Measurements from ENCODE around the gene ERICH4.

The ERICH4 gene

GRCh38 chr19:41401483-41401882 lies 41.5 kb upstream of the ERICH4 start:
- Histone ChIP-seq H4K8ac (ENCODE audit: low read depth, low read length) (no peak overlapping the region), H3K14ac (ENCODE audit: low read length) (no peak overlapping the region), H3K23ac (ENCODE audit: low read depth, low read length, poor library complexity) (no peak overlapping the region), H3K9ac (ENCODE audit: low read depth, low read length, poor library complexity) (no peak overlapping the region), H4K91ac (ENCODE audit: low read depth, low read length, poor library complexity) (no peak overlapping the region), H3K4ac (ENCODE audit: low read length) (no peak overlapping the region), H3K4me1 (ENCODE audit: control insufficient read depth in 2 of 2, insufficient read depth in 1 of 2, low read depth in 1 of 2, low read length in 2 of 2) (peaks cover 3 to 5% of the 10 kb centered on the region in 2 donors), H2BK12ac (ENCODE audit: low read length) (no peak overlapping the region), H3K4me3 (ENCODE audit: low read length in 2 of 2) (no peak overlapping the region), H3K79me1 (ENCODE audit: low read depth, low read length) (no peaks in the 10 kb centered on the region), H3K27me3 (ENCODE audit: control insufficient read depth in 3 of 3, insufficient read depth in 3 of 3, low read depth in 1 of 3, low read length in 3 of 3) (no peaks in the 10 kb centered on the region), H2AFZ (ENCODE audit: low read length) (no peak overlapping the region), H3K9me3 (replicated peaks in 1 of 2; ENCODE audit: control insufficient read depth in 2 of 2, insufficient read depth in 1 of 2, low read depth in 1 of 2, low read length in 2 of 2) (no peaks in the 10 kb centered on the region), H2BK120ac (ENCODE audit: low read depth, low read length) (no peak overlapping the region), H2BK5ac (ENCODE audit: low read length) (no peak overlapping the region), H3K18ac (ENCODE audit: low read length) (no peak overlapping the region), H3K36me3 (replicated peaks in 1 of 2; ENCODE audit: control insufficient read depth in 2 of 2, insufficient read depth in 2 of 2, low read length in 2 of 2) (no peaks in the 10 kb centered on the region), H2AK5ac (ENCODE audit: low read depth, low read length) (no peak overlapping the region), H2BK15ac (ENCODE audit: low read length) (no peak overlapping the region), H3K4me2 (ENCODE audit: insufficient read depth, low read length, poor library complexity, severe bottlenecking) (no peak overlapping the region), H3K27ac (replicated peaks; ENCODE audit: low read length) (no peak overlapping the region)
- DNase-seq (ENCODE audit: low spot score), result no peak
- no CpG with 5 or more reads among the region's 4 CpGs for WGBS, 2 donors (ENCODE audit: extremely low coverage in 2 of 2, insufficient read length in 2 of 2, insufficient replicate concordance in 1 of 2)

GRCh38 chr19:41402010-41402409 lies 40.9 kb upstream of the ERICH4 start:
- Histone ChIP-seq H4K8ac (ENCODE audit: low read depth, low read length) (no peak overlapping the region), H2BK5ac (ENCODE audit: low read length) (no peak overlapping the region), H3K4me2 (ENCODE audit: insufficient read depth, low read length, poor library complexity, severe bottlenecking) (no peak overlapping the region), H2AK5ac (ENCODE audit: low read depth, low read length) (no peak overlapping the region), H3K23ac (ENCODE audit: low read depth, low read length, poor library complexity) (no peak overlapping the region), H2AFZ (ENCODE audit: low read length) (no peak overlapping the region), H4K91ac (ENCODE audit: low read depth, low read length, poor library complexity) (no peak overlapping the region), H3K9me3 (replicated peaks in 1 of 2; ENCODE audit: control insufficient read depth in 2 of 2, insufficient read depth in 1 of 2, low read depth in 1 of 2, low read length in 2 of 2) (no peaks in the 10 kb centered on the region), H3K4ac (ENCODE audit: low read length) (no peak overlapping the region), H2BK12ac (ENCODE audit: low read length) (no peak overlapping the region), H3K36me3 (replicated peaks in 1 of 2; ENCODE audit: control insufficient read depth in 2 of 2, insufficient read depth in 2 of 2, low read length in 2 of 2) (no peaks in the 10 kb centered on the region), H3K4me3 (ENCODE audit: low read length in 2 of 2) (no peak overlapping the region), H2BK15ac (ENCODE audit: low read length) (no peak overlapping the region), H3K27ac (replicated peaks; ENCODE audit: low read length) (no peak overlapping the region), H3K14ac (ENCODE audit: low read length) (no peak overlapping the region), H3K18ac (ENCODE audit: low read length) (no peak overlapping the region), H3K4me1 (ENCODE audit: control insufficient read depth in 2 of 2, insufficient read depth in 1 of 2, low read depth in 1 of 2, low read length in 2 of 2) (peaks cover 5% of the 10 kb centered on the region in 2 donors), H3K9ac (ENCODE audit: low read depth, low read length, poor library complexity) (no peak overlapping the region), H3K79me1 (ENCODE audit: low read depth, low read length) (no peaks in the 10 kb centered on the region), H2BK120ac (ENCODE audit: low read depth, low read length) (no peak overlapping the region), H3K27me3 (ENCODE audit: control insufficient read depth in 3 of 3, insufficient read depth in 3 of 3, low read depth in 1 of 3, low read length in 3 of 3) (no peaks in the 10 kb centered on the region)
- no CpG with 5 or more reads among the region's 3 CpGs for WGBS, 2 donors (ENCODE audit: extremely low coverage in 2 of 2, insufficient read length in 2 of 2, insufficient replicate concordance in 1 of 2)
- no peak for DNase-seq (ENCODE audit: low spot score)

DNA sequence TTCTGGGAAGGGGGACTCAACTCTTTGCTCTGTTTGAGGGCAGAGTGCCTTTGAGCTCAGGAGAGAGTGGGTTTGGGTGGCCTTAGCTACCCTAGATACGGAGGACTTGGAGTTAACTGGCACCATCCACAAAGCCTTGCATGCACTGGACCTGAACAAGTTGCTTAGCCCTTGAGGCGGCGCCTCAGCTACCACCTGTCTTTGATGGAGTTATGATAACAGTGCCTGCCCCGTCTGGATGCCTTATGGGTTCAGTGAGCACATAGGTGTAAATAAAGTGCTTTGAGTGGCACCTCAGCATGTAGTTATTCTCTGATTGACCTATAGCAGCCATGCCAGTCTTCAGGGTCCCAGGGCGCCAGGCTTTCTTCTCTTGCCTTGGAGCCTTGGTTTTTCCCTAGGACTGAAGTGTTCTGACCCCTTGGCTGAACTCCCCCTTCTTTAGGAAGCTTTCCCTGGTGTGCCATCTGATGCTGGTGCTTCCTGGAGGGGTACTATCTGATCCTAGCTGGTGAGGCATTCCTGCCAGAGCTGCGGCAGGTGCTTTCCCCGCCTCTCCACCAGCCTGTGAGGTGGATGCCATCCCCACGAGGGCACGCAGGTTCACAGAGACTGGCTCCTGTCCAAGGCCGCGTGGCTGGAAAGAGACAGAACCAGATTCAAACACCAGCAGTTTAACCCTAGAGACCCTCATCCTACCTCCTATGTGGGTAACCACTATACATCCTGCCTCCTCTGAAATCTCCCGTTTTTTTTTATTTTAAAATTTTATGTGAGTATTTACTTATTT lies 39.6 kb upstream of the ERICH4 start:
- H2BK5ac ChIP-seq (ENCODE audit: low read length), result no peak overlapping the region
- H2AK5ac ChIP-seq (ENCODE audit: low read depth, low read length), result no peak overlapping the region
- H3K79me1 ChIP-seq (ENCODE audit: low read depth, low read length), result no peaks in the 10 kb centered on the region
- no peak overlapping the region for H3K23ac ChIP-seq (ENCODE audit: low read depth, low read length, poor library complexity)
- no peak overlapping the region for H2BK12ac ChIP-seq (ENCODE audit: low read length)
- no peak overlapping the region for H3K4me2 ChIP-seq (ENCODE audit: insufficient read depth, low read length, poor library complexity, severe bottlenecking)
- H4K91ac ChIP-seq (ENCODE audit: low read depth, low read length, poor library complexity), result no peak overlapping the region
- H3K27ac ChIP-seq (replicated peaks; ENCODE audit: low read length), result no peak overlapping the region
- no peak overlapping the region for H3K18ac ChIP-seq (ENCODE audit: low read length)
- no peak overlapping the region for H4K8ac ChIP-seq (ENCODE audit: low read depth, low read length)
- no peak for DNase-seq (ENCODE audit: low spot score)
- peak overlapping the region; percentile 63 for H3K9ac ChIP-seq (ENCODE audit: low read depth, low read length, poor library complexity)
- H2BK15ac ChIP-seq (ENCODE audit: low read length), result no peak overlapping the region
- no peak overlapping the region for H2BK120ac ChIP-seq (ENCODE audit: low read depth, low read length)
- no peak overlapping the region for H3K4me3 ChIP-seq (ENCODE audit: low read length in 2 of 2)
- H3K4me1 ChIP-seq (ENCODE audit: control insufficient read depth in 2 of 2, insufficient read depth in 1 of 2, low read depth in 1 of 2, low read length in 2 of 2), result peaks cover 11 to 13% of the 10 kb centered on the region in 2 donors
- peaks cover 0 to 3% of the 10 kb centered on the region in 2 donors for H3K36me3 ChIP-seq (replicated peaks in 1 of 2; ENCODE audit: control insufficient read depth in 2 of 2, insufficient read depth in 2 of 2, low read length in 2 of 2)
- no peak overlapping the region for H3K14ac ChIP-seq (ENCODE audit: low read length)
- no peak overlapping the region for H3K4ac ChIP-seq (ENCODE audit: low read length)
- WGBS, 2 donors (ENCODE audit: extremely low coverage in 2 of 2, insufficient read length in 2 of 2, insufficient replicate concordance in 1 of 2), result no CpG with 5 or more reads among the region's 12 CpGs
- H3K9me3 ChIP-seq (replicated peaks in 1 of 2; ENCODE audit: control insufficient read depth in 2 of 2, insufficient read depth in 1 of 2, low read depth in 1 of 2, low read length in 2 of 2), result no peaks in the 10 kb centered on the region
- no peaks in the 10 kb centered on the region for H3K27me3 ChIP-seq (ENCODE audit: control insufficient read depth in 3 of 3, insufficient read depth in 3 of 3, low read depth in 1 of 3, low read length in 3 of 3)
- H2AFZ ChIP-seq (ENCODE audit: low read length), result no peak overlapping the region

DNA sequence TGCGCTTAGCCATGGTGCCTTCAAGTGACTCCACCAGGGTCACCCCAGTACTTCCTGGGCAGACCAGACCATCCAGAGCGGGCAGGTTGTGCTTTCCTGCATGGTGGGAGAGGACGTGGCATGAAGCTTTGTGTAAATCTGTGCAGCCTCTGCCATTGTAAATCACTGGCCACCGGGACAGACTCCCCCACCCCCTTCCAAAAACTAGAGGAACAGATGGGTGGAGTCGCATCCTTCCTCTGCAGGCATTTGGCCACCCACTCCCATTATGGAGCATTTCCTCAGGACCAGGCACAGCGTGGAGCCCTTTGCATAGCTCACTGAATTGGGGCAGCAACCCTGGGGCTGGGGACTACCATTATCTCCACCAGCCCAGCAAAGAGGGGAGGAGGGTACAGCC lies 37.2 kb upstream of the ERICH4 start:
- H2BK15ac ChIP-seq (ENCODE audit: low read length), result no peak overlapping the region
- no peak overlapping the region for H3K18ac ChIP-seq (ENCODE audit: low read length)
- no peaks in the 10 kb centered on the region for H3K79me1 ChIP-seq (ENCODE audit: low read depth, low read length)
- no peak for DNase-seq (ENCODE audit: low spot score)
- peak overlapping the region; percentile 27 for H4K8ac ChIP-seq (ENCODE audit: low read depth, low read length)
- no peak overlapping the region for H3K4ac ChIP-seq (ENCODE audit: low read length)
- no peak overlapping the region for H3K14ac ChIP-seq (ENCODE audit: low read length)
- no peak overlapping the region for H3K4me3 ChIP-seq (ENCODE audit: low read length in 2 of 2)
- no peak overlapping the region for H2AFZ ChIP-seq (ENCODE audit: low read length)
- no peaks in the 10 kb centered on the region for H3K9me3 ChIP-seq (replicated peaks in 1 of 2; ENCODE audit: control insufficient read depth in 2 of 2, insufficient read depth in 1 of 2, low read depth in 1 of 2, low read length in 2 of 2)
- no peak overlapping the region for H3K23ac ChIP-seq (ENCODE audit: low read depth, low read length, poor library complexity)
- no peak overlapping the region for H2BK12ac ChIP-seq (ENCODE audit: low read length)
- no peak overlapping the region for H2AK5ac ChIP-seq (ENCODE audit: low read depth, low read length)
- no peak overlapping the region for H4K91ac ChIP-seq (ENCODE audit: low read depth, low read length, poor library complexity)
- H3K9ac ChIP-seq (ENCODE audit: low read depth, low read length, poor library complexity), result no peak overlapping the region
- peaks cover 8 to 9% of the 10 kb centered on the region in 2 donors for H3K4me1 ChIP-seq (ENCODE audit: control insufficient read depth in 2 of 2, insufficient read depth in 1 of 2, low read depth in 1 of 2, low read length in 2 of 2)
- H3K4me2 ChIP-seq (ENCODE audit: insufficient read depth, low read length, poor library complexity, severe bottlenecking), result no peak overlapping the region
- H3K27me3 ChIP-seq (ENCODE audit: control insufficient read depth in 3 of 3, insufficient read depth in 3 of 3, low read depth in 1 of 3, low read length in 3 of 3), result no peaks in the 10 kb centered on the region
- H3K27ac ChIP-seq (replicated peaks; ENCODE audit: low read length), result no peak overlapping the region
- H3K36me3 ChIP-seq (replicated peaks in 1 of 2; ENCODE audit: control insufficient read depth in 2 of 2, insufficient read depth in 2 of 2, low read length in 2 of 2), result peaks cover under 1 to 3% of the 10 kb centered on the region in 2 donors
- WGBS, 2 donors (ENCODE audit: extremely low coverage in 2 of 2, insufficient read length in 2 of 2, insufficient replicate concordance in 1 of 2), result no CpG with 5 or more reads among the region's 6 CpGs
- H2BK5ac ChIP-seq (ENCODE audit: low read length), result no peak overlapping the region
- no peak overlapping the region for H2BK120ac ChIP-seq (ENCODE audit: low read depth, low read length)

Measured in neuronal stem cell (in vitro differentiated cells).